ENCODE data around the gene POLR3C.
"Not testable (repeated sequence)": the region's sequence is repeated elsewhere in the genome, so short reads cannot be mapped to it uniquely, and the experiment has no call there.

The POLR3C gene, protein sequence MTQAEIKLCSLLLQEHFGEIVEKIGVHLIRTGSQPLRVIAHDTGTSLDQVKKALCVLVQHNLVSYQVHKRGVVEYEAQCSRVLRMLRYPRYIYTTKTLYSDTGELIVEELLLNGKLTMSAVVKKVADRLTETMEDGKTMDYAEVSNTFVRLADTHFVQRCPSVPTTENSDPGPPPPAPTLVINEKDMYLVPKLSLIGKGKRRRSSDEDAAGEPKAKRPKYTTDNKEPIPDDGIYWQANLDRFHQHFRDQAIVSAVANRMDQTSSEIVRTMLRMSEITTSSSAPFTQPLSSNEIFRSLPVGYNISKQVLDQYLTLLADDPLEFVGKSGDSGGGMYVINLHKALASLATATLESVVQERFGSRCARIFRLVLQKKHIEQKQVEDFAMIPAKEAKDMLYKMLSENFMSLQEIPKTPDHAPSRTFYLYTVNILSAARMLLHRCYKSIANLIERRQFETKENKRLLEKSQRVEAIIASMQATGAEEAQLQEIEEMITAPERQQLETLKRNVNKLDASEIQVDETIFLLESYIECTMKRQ

DNA sequence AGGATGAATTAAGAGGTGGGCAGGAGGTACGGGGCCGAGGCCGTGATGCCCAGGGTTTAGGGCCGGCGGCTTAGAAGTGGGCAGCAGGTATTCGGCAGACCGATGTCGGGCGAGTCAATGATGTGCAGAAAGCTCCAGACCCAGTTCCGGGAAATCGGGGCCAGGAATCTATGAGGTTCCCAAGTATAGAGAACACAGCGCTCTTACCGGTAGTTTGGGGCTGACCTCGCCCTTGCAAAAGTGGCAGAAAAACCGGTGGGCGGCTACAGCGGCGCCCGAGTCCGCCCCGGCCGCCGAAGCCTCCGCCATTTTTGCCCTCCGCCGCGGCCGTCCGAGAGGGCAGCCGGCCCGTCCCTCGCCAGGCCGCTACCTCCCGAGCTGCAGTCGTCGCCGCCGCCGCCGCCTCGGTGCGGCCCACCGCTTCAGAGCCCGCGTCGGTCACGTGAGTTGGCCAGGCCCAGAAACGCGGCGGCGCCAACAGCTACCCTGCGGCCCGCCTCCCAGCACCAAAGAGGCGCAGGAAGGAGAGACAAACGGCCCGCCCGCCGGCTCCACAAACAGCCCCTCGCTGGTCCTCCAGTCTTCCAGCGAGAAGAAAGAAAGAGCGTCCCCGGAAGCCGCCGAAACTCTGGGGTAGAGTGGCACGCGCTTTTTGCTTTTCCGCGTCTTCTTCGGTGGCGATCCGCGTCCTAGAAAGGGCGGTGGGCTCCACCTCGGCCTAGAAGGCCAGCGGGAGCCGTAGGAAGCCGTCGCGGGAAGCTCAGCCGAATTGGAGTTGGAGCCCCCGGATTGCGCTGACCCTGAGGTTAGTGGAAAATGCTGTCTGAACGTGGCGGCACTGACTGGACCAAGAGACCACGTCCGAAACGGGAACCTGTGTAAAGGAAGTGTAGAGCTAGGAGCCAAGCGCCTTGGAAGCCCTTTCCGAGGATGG, at the start of gene POLR3C, which contains the start of gene RNF115:
Gene POLR3C (plus strand): TSS at position 636 of the 934 bp plus-strand sequence. CDS start 1,577 bp downstream, outside the sequence.
Gene RNF115 (minus strand): TSS at position 531 of the 934 bp plus-strand sequence. CDS start 222 bp downstream, at position 309.
- FAIRE-seq (no peak), DNase-seq (ENCODE audit: insufficient read length, low spot score) (peak; percentile 71)
- peak; percentile 83 for TF ChIP-seq POLR2A (IDR thresholded peaks at IDR 0.05; ENCODE audit: low read depth, low read length)

DNA sequence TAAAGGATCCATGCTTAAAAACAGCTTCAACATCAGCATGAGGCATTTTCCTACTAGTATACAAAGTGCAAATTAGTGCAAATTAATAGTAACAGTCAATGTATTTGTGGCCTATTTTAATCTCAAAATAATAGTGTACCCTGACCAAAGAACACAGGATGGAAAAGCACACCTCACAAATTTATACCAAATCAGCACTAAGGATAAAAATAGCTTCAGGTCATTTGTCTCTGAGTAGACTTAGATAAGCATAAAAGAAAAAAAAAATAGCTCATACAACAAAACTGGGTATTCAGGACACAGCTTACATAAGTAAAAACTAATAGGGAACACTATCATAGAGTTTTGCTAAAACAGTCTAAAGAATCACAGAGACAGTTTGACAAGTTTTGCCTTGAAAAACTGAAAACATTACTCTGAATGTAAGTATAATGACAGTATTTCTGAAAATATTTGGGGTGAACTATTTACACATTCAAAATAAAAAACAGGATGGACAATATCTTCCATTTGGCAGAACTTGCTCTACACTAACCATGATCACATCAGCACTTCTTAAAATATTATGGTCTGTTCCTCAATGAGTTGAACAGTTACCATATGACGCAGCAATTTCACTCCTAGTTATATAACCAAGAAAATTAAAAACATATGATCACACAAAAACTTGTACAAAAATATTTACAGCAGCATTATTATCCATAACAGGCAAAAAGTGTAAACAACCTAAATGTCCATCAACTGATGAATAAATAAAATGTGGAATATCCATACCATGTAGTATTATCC, 46.4 kb upstream of the POLR3C start:
- DNase-seq (ENCODE audit: insufficient read length, low spot score) (no peak), FAIRE-seq (no peak)
- TF ChIP-seq POLR2A (IDR thresholded peaks at IDR 0.05; ENCODE audit: low read depth, low read length) = no peak

DNA sequence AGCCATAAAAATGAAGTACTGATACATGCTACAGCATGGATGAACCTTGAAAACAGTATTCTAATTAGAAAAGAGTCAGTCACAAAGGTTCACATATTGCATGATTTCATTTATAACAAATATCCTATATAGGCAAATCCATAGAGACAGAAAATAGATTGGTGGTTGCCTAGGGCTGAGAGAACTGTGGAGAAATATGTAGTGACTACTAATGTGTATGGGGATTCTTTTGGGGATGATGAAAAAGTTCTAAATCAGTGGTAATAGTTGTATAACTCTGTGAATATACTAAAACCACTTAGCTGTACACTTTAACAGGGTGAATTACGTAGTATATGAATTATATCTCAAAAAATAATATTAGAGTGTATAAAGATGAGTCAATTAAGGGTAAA, 45.9 kb upstream of the POLR3C start:
- TF ChIP-seq POLR2A (IDR thresholded peaks at IDR 0.05; ENCODE audit: low read depth, low read length) = no peak
- DNase-seq (ENCODE audit: insufficient read length, low spot score) (no peak), FAIRE-seq (no peak)

DNA sequence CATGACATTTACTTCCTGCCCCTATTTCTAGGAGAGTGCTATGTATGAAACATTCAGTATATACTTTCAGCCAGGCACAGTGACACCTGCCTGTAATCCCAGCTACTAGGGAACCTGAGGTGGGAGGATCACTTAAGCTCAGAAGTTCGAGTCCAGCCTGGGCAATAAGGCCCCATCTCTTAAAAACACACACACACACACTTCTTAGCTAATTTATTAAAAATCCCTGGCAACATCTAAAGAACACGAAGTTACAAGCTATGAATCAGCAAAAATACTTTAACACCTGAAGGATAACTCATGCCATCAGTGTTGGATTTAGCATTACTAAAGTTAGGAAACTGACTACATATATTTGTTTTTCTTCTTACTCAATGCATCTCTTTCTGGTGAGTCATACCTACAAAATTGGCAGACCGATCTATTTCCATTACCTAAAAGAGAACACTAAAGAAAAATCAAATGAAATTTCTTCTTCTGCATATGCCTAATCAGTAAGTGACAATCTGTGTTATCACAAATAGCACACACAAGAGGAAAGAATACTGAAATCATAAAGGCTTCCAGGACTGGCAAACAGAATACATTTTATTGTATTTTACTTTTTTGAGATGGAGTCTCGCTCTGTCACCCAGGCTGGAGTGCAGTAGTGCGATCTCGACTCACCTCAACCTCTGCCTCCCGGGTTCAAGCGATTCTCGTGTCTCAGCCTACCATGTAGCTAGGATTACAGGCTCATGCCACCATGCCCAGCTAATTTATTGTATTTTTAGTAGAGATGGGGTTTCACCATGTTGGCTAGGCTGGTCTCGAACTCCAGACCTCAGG, 41.5 kb upstream of the POLR3C start:
- peak; percentile 19 for DNase-seq (ENCODE audit: insufficient read length, low spot score)
- no peak for TF ChIP-seq POLR2A (IDR thresholded peaks at IDR 0.05; ENCODE audit: low read depth, low read length)
- FAIRE-seq = peak; percentile 93

DNA sequence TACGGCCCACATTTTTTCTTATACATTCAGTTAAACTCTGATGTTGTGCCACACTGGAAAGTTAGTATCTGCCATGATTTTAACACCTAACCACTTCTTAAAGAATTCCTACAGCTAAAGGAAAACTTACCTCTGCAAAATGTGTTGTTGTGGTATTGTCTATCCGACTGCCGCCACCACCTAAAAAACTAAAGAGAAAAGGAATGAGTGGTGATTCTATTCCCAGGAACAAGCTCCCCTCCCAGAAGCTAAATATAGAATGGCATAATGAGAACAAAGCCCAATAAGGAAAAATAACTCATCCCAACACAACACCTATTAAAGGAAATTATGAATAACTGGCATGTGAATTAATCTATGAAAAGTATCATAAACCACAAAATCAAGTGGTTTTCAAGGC, 39.6 kb upstream of the POLR3C start:
- no peak for DNase-seq (ENCODE audit: insufficient read length, low spot score)
- TF ChIP-seq POLR2A (IDR thresholded peaks at IDR 0.05; ENCODE audit: low read depth, low read length) = no peak
- no peak for FAIRE-seq

DNA sequence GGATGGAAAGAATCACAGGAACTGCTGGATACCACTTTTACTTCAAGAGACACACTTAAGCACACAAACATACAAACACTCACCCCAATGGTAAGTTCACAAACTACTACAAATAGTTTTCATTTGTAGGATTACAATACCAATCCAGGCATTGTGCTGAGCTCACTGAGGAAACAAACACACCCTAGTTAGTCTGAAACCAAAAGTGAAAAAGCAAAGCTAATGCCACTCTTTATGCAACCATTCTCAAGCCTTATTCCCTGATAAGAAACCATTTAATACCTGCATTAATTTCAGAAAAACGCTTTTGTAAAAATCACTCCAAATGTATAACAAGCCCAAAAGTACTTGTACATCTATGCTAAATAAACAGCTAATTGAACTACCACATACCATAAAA, 38.5 kb upstream of the POLR3C start:
- FAIRE-seq (no peak), DNase-seq (ENCODE audit: insufficient read length, low spot score) (no peak)
- TF ChIP-seq POLR2A (IDR thresholded peaks at IDR 0.05; ENCODE audit: low read depth, low read length) = no peak

DNA sequence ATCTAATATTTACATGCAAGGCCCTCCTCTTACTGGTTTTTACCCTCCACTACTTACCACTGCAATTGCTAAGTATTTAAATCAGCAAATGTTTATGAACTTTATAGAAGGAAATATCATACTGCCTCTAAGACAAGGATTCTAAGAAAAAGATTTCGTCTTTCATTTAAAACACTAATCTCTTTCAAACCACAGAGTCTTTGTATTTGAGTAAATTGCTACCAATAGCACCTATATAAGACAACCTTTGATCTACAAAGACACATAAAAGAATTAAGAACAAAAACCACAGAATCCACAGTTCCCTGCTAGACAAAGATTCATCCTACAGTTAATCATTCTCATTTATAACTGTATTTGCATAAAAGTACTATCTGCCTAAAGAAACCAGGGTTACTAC, 37.7 kb upstream of the POLR3C start:
- FAIRE-seq (no peak), DNase-seq (ENCODE audit: insufficient read length, low spot score) (no peak)
- TF ChIP-seq POLR2A (IDR thresholded peaks at IDR 0.05; ENCODE audit: low read depth, low read length) = no peak

DNA sequence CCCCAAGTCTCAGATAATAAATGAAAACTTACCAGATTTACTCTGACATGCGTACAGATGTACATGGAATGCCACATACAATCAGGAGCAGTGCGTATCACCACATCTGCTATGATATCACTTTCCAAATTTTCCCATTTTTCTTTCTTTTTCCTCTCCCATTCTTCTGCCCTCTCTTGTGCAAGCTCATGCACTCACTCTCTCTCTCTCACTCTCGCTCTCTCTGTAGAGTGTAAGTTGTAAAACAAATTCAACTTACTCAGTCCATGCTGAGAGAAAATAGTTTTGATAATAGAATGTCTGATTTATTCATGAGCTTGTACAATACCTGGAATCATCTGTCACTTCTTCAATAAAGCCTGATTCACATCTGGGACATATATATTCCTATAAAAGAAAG, 35.4 kb upstream of the POLR3C start:
- no peak for TF ChIP-seq POLR2A (IDR thresholded peaks at IDR 0.05; ENCODE audit: low read depth, low read length)
- DNase-seq (ENCODE audit: insufficient read length, low spot score) = no peak
- FAIRE-seq = no peak

DNA sequence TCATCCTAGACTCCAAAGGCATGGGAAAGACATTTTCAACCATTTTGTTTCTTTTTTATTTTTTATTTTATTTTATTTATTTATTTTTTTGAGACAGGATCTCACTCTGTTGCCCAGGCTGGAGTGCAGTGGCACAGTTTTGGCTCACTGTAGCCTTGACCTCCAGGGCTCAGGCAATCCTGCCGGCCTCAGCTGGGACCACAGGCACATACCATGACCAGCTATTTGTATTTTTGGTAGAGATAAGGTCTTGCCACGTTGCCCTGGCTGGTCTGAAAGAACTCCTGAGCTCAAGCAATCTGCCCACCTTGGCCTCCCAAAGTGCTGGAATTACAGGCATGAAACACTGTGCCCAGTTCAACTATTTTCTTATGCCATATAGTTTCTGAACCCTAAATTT, 32.1 kb upstream of the POLR3C start:
- FAIRE-seq; DNase-seq (ENCODE audit: insufficient read length, low spot score): not testable (repeated sequence)

DNA sequence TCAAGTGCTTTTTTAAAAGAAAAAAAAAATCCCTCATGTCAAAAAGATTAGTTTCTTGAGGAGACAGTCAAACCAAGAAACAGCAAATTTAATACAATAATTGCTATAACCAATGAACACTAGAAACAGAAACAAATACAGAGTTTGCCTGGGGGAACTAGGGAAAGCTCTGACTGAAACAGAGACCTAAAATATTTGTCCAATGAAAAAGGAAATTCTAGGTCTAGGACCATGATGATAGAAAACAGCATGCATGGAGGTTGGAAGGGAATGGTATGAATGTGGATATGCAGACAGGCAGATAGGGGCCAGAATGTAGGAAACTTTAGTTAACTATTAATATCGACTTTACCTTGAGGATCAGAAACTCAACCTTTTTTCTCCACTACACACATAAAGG, 31.5 kb upstream of the POLR3C start:
- FAIRE-seq = no peak
- no peak for DNase-seq (ENCODE audit: insufficient read length, low spot score)
- TF ChIP-seq POLR2A (IDR thresholded peaks at IDR 0.05; ENCODE audit: low read depth, low read length) = no peak

DNA sequence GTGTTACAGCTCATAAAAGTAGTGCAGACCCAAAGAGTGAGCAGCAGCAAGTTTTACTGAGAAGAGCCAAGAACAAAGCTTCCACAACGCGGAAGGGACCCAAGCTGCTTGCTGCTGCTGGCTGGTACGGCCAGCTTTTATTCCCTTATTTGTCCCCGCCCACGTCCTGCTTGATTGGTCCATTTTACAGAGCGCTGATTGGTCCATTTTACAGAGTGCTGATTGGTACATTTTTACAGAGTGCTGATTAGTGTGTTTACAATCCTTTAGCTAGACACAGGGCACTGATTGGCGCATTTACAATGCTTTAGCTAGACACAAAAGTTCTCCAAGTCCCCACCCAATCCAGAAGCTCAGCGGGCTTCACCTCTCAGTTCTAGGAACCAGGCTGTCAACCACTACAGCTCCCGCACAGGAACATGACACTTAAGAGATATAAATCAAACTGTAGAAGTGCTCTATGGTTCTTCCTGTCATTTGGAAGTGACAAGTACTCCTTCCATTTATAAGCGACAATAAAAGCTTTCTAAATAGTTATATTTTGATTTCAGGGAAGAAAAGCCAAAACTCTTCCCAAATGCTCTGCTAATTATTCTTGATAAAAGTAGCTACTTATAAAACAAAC, 28.6 kb upstream of the POLR3C start:
- DNase-seq (ENCODE audit: insufficient read length, low spot score) (no peak), FAIRE-seq (no peak)
- no peak for TF ChIP-seq POLR2A (IDR thresholded peaks at IDR 0.05; ENCODE audit: low read depth, low read length)

DNA sequence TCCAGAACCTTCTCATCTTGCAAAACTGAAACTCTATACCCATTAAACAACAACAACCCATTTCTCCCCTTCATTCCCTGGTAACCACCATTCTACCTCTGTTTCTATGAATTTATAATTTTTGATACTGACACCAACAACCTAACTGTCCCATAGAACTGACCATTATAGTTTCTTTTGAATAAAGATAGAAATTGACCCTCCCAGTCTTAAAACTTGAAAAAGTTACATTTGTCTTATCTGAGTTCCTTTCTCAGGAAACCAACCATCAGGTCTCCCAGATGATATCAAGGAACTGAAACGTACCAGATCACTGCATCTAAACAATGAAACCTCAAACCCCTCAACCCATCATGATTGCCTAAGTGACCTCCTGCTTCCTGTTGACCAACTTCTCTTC, 27.2 kb upstream of the POLR3C start:
- DNase-seq (ENCODE audit: insufficient read length, low spot score) = no peak
- TF ChIP-seq POLR2A (IDR thresholded peaks at IDR 0.05; ENCODE audit: low read depth, low read length) = no peak
- no peak for FAIRE-seq

All from H54 (cell line).